Caki2 (cell line): ENCODE measurements around the gene DTWD2. TPM values are rescaled to one million over a fixed set of nuclear protein-coding genes. Genes with fewer than 3 reads are reported as not detected.
"Not testable (repeated sequence)": the region's sequence is repeated elsewhere in the genome, so short reads cannot be mapped to it uniquely, and the experiment has no call there.

ENCODE experiments used
- DNase-seq: peaks from one replicate; pipeline ENCODE4 v3.0.0-alpha.2; 2015; ENCODE audit warnings: low read depth
- in situ Hi-C: cut with HindIII; loops from 2 replicates; pipeline ENCODE4 v1.10.0; 2016; ENCODE audit warnings: low sequenced_read_pairs, low pct_unique_long_range_greater_than_20kb, mixed read lengths
- total RNA-seq: library from RNA; depleted of rRNA; stranded (reverse); fragments of >200 nt; shearing (Covaris generic); gene quantifications from 2 replicates; pipeline ENCODE4 v1.2.3, GENCODE V29; 2014; ENCODE audit warnings: low replicate concordance

DTWD2 gene
- total RNA-seq, 1 experiment from 2014 or later, result 6.1 TPM

GRCh38 chr5:118964388-118964787 is 24.0 kb downstream of the DTWD2 start:
- DNase-seq, in situ Hi-C loops: not testable (repeated sequence)

GRCh38 chr5:118963169-118963568 is 25.2 kb downstream of the DTWD2 start:
- no peak for DNase-seq
- in situ Hi-C loops, result no loop called here

GRCh38 chr5:118960557-118960956 is 27.8 kb downstream of the DTWD2 start:
- no peak for DNase-seq
- in situ Hi-C loops, result no loop called here

GRCh38 chr5:118956727-118957126 is 31.6 kb downstream of the DTWD2 start:
- DNase-seq, result peak; percentile 2
- in situ Hi-C loops, result no loop called here

- DNase-seq, result no peak
- in situ Hi-C loops, result no loop called here
Measured at GRCh38 chr5:118953652-118954005, 34.7 kb downstream of the DTWD2 start.

GRCh38 chr5:118952992-118953651 is 35.2 kb downstream of the DTWD2 start:
- in situ Hi-C loops, result no loop called here
- no peak for DNase-seq

GRCh38 chr5:118952306-118952705 is 36.0 kb downstream of the DTWD2 start:
- in situ Hi-C loops, DNase-seq: not testable (repeated sequence)

- in situ Hi-C loops, DNase-seq: not testable (repeated sequence)
Measured at GRCh38 chr5:118950354-118950753, 38.0 kb downstream of the DTWD2 start.

- in situ Hi-C loops, result no loop called here
- no peak for DNase-seq
Measured at GRCh38 chr5:118946138-118946800, 42.1 kb downstream of the DTWD2 start.

- no peak for DNase-seq
- in situ Hi-C loops, result no loop called here
Measured at GRCh38 chr5:118937393-118938061, 50.8 kb downstream of the DTWD2 start.

- DNase-seq, result no peak
- in situ Hi-C loops, result no loop called here
Measured at GRCh38 chr5:118933703-118934102, 54.6 kb downstream of the DTWD2 start.

GRCh38 chr5:118931564-118931963 is 56.8 kb downstream of the DTWD2 start:
- DNase-seq, result no peak
- in situ Hi-C loops, result no loop called here

- DNase-seq, result no peak
- in situ Hi-C loops, result no loop called here
Measured at GRCh38 chr5:118924006-118924389, 64.3 kb downstream of the DTWD2 start.

GRCh38 chr5:118923295-118924005 is 64.9 kb downstream of the DTWD2 start:
- in situ Hi-C loops, result no loop called here
- DNase-seq, result no peak

- no peak for DNase-seq
- in situ Hi-C loops, result no loop called here
Measured at GRCh38 chr5:118921866-118922265, 66.5 kb downstream of the DTWD2 start.

GRCh38 chr5:118919016-118919415 is 69.3 kb downstream of the DTWD2 start:
- in situ Hi-C loops, result no loop called here
- no peak for DNase-seq

- peak; percentile 37 for DNase-seq
- in situ Hi-C loops, result no loop called here
Measured at GRCh38 chr5:118918232-118918631, 70.1 kb downstream of the DTWD2 start.

- in situ Hi-C loops, DNase-seq: not testable (repeated sequence)
Measured at GRCh38 chr5:118907536-118907935, 80.8 kb downstream of the DTWD2 start.

- DNase-seq, result no peak
- in situ Hi-C loops, result no loop called here
Measured at GRCh38 chr5:118906947-118907346, 81.4 kb downstream of the DTWD2 start.
